Stimulated activated CD8-positive, alpha-beta memory T cell treated with anti-CD3 and anti-CD28 coated beads, Interleukin-2, amount 100 ng/mL, for 1 hour (primary cell): ENCODE data around the gene GRPEL2.
"Not testable (repeated sequence)": the region's sequence is repeated elsewhere in the genome, so short reads cannot be mapped to it uniquely, and the experiment has no call there.

ENCODE experiments used
- DNase-seq, 2 donors: peaks; one replicate each; pipeline ENCODE4 v3.0.0-alpha.2; 2020; ENCODE audit warnings: low read depth in 2 of 2

The GRPEL2 gene

DNA sequence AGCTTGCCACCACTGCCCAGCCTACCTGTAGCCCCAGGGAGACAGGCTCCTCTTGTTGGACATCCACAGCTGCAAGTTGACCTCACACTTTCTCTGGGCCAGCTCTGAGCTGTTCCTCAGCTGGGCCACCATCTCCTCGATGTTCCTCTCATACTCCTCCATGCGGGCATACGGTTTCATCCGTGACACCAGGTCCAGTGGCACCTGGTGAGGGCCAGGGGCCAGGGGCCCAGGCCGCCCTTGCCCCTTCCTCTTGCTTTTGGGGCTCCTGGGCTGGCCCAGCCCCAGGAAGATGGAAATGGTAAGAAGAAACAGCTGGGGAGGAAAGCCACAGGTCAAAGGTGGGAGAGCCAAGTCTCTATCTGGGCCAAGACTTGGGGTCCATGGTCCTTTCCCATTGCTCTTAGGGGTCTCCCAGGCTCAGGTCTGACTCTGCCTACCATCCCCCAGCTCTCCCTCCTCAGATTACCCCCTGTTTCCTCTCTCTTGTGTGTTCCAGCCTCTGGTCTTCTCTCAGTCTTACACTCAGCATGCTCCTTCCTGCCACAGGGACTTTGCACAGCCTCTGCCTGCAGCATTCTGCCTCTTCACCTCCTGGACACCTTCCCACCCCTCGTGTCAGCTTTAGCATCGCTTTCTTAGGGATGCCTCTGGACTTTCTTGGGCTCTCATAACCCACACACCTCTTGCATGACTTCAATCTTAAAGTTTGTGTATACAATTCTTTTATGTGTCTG, 31.6 kb downstream of the GRPEL2 start:
- no peak for DNase-seq

GRCh38 chr5:149378241-149378820, 33.0 kb downstream of the GRPEL2 start:
- no peak for DNase-seq

DNA sequence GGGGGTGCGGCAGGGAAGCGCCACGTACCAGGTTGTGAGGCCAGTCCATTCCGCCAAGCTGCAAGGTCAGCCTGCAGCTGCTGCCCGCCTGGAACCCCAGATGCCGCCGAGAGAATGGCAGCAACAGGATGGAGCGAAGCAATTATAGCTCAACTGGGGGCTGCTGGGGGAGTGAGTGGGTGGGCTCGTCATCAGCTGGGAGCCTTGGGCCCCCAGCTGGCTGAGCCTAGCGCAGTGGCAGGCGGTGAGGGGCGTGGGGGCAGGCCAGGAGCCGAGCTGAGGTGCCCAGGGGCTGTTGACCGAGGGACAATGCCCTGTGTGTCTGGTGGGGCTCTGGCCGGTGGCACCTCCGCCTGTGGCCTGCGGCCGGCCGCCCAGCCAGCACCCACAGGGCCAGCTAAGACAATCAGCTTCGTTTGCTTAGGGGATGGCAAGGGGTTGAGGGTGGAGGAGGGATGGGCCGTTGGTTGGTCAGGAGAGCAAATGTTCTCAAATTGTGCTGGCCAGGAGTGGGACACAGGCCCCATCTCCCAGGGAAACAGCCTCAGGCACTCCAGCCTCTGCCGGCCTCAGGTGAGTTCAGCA, 34.0 kb downstream of the GRPEL2 start, which contains the start of gene IL17B:
Gene IL17B, minus strand, starts transcription at position 116 of the 585 bp plus-strand sequence. Its CDS starts 67 bp downstream, at position 49.
- DNase-seq, result no peak

- no peak for DNase-seq
Measured at GRCh38 chr5:149379818-149380374, 34.6 kb downstream of the GRPEL2 start.

- no peak for DNase-seq
Measured at GRCh38 chr5:149380466-149381121, 35.3 kb downstream of the GRPEL2 start.

GRCh38 chr5:149381261-149381985, 36.1 kb downstream of the GRPEL2 start:
- DNase-seq, result no peak

- DNase-seq, result peak; percentile 57 to 60
Measured at GRCh38 chr5:149381986-149382338, 36.7 kb downstream of the GRPEL2 start.

GRCh38 chr5:149382517-149383220, 37.4 kb downstream of the GRPEL2 start:
- no peak for DNase-seq

- no peak for DNase-seq
Measured at GRCh38 chr5:149383399-149383798, 38.1 kb downstream of the GRPEL2 start.

- no peak for DNase-seq
Measured at GRCh38 chr5:149386166-149386565, 40.9 kb downstream of the GRPEL2 start.

DNA sequence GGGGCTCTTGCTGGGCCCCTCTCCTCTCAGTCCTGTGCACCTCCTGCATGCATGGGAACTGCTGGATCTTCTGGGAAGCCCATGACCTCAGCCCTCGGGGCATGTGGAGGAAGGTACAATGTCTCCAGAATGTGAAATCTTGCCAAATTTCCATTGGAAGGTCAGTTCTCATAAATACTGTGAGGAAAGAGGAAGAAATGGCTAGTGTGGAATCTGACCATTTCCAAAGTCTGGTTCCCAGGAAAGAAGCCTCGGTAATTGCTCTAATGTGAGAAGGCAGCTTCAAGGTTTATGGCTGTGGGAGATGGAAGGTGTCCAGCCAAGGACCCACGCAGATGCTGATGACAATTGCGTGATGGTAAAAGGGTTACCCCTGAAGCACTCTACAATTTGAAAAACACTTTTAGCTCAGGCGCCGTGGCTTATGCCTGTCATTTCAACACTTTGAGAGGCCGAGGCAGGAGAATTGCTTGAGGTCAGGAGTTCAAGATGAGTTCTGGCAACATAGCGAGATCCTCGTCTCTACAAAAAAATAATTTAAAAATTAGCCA, 41.9 kb downstream of the GRPEL2 start:
- no peak for DNase-seq

DNA sequence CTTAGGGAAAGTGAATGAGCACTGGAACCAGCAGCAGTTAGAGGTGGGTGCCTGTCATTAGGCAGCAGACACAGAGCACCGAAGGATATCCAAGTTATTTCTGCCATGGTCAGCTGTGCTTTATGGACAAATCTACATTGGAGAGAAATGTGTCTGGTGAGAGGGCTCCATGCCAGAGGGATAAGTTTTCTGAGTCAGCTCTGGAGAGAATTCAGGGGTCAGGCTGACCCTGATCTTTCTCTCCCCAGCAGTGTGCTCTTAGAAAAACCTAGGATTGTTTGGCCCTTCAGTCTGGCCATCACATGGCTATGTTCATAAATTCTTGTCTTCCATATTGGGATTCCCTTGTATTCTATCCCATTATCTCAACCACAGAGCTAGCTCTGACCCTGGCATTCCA, 42.7 kb downstream of the GRPEL2 start:
- no peak for DNase-seq

DNA sequence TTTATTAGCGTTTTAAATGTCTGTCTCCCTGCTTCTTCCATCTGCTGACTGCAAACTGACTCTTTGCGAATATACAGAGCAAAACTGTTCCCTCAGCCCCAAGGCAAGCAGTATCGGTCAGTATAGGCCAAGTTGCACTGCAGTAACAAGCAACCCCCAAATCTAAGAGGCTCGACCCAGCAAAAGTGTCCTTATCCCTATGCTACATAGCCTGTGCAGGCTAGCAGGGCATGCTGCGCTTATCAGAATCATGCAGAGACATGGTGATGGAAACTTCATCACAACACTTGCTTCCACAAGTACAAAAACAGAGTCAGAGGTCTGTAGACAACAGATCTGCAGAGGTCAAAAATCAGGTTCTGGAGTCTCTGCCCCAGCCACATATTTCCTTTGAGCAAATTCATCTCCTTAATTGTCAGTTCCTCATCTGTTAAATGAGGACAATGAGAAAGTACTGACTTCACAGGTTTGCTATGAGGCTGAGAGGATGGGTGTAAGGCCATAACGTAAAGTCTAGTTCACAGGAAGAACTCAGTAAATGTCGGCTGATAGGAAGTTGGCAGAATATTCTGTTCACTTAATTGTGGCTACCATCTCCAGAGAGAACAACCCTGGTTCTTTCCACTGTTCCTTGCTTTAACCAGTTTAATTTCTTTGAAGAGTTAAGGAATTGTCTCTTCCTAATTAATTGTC, 43.3 kb downstream of the GRPEL2 start:
- DNase-seq, result no peak

DNA sequence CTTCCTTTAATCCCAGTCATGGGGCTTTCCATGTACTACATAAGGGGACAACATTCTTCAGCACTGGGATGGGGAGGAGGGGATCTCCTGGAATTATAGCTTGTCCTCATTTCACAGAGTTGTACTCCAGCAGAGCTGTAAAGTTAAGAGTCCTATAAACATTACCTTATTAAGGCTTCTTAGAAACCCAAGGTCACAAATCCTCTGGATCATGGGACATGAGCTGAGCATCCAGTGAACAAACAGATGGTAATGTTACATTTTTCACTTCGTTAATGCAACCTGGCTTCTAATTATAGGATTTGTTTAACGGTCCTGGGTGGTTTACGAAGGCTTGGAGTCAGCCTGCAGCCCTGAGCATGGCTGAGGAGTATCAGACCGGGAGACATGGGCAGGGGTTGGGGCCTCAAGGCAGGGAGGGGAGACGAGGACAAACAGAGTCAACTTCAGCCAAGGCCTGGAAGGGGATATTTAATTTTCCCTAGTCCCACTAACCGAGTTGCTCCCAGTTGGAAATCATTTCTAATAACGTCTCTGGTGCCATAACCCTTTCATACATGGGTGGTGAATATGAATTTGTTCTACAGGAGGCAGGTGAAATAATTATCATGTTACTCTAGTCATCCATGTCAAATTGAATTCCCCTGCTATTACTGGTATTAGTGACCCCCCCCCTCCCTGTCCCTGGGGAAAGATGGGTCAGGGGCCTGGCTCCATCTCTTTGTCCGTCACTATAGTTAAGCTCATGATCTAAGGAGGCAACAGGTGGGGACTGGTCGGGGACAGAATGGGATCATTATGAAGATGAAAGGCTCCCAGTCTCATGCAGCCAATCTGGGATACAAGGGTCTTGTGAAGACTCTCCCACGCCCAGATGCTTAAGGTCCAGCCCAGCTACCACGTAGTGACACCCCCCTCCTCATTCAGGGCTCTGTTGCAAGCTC, 44.5 kb downstream of the GRPEL2 start:
- no peak for DNase-seq

DNA sequence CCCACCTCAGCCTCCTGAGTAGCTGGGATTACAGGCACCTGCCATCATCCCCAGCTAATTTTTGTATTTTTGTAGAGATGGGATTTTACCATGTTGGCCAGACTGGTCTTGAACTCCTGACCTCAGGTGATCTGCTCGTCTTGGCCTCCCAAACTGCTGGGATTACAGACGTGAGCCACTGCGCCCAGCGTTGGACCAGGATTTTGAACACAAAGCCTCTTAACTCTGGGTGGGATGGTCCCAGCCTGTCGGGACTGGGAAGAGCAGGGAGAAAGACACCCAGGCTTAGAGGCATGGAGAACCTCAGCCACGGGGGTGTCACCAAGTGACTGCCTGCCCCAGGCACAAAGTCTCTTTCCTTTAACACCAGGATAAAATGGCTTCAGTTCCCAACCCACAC, 45.8 kb downstream of the GRPEL2 start:
- not testable (repeated sequence) for DNase-seq

- DNase-seq, result no peak
Measured at GRCh38 chr5:149391524-149391923, 46.2 kb downstream of the GRPEL2 start.

DNA sequence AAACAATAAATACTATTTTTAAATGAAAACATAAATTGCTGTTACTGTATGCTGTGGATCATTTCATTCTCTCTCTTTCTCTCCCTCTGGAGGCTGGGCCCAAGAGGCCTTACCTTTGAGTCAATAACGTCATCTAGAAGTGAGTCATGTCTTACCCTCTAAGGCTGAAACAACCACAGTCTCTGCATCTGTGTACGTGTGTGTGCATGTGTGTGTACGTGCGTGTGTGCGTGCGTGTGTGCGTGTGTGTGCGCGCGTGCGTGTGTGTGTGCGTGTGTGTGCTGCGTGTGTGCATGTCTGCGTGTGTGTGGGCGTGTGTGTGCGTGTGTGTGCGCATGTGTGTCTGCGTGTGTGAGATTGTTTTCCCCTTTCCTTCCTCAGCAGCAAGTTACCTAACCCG, 47.4 kb downstream of the GRPEL2 start:
- DNase-seq, result no peak

- not testable (repeated sequence) for DNase-seq
Measured at GRCh38 chr5:149394996-149395395, 49.7 kb downstream of the GRPEL2 start.

DNA sequence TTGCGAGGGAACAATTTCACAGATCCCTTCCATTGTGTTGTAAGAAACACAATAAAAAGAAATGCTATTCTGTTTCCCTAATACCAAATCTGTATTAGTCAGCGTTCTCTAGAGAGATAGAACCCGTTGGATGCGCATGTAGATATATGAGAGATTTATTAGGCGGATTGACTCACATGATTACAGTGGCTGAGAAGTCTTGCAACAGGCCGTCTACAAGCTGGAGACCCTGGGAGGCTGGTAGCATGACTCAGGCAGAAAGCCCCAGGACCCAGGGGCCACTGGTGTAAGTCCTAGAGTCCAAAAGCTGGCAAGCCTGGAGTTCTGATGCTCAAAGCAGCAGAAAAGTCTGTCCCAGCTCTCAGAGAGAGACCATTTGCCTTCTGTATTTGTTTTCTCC, 52.2 kb downstream of the GRPEL2 start:
- no peak for DNase-seq
